Measurements from ENCODE around the gene QDPR. TPM values are rescaled to one million over a fixed set of nuclear protein-coding genes. Genes with fewer than 3 reads are reported as not detected.

The QDPR gene
- polyA plus RNA-seq, 1 experiment, result 23.7 TPM

GRCh38 chr4:17517664-17518063 is 5.8 kb upstream of the QDPR start:
- POLR2A ChIA-PET, result no interaction called here
- CTCF ChIA-PET, result no interaction called here
- Histone ChIP-seq H3K27me3 (ENCODE audit: control insufficient read depth, insufficient read depth, low read length) (peaks cover 14% of the 10 kb centered on the region), H3K36me3 (ENCODE audit: control insufficient read depth, insufficient read depth, low read length) (no peaks in the 10 kb centered on the region), H3K4me3 (ENCODE audit: low read depth, low read length) (no peak overlapping the region)
- no peak for DNase-seq (ENCODE audit: low read depth)
- TF ChIP-seq, protein P1, sequence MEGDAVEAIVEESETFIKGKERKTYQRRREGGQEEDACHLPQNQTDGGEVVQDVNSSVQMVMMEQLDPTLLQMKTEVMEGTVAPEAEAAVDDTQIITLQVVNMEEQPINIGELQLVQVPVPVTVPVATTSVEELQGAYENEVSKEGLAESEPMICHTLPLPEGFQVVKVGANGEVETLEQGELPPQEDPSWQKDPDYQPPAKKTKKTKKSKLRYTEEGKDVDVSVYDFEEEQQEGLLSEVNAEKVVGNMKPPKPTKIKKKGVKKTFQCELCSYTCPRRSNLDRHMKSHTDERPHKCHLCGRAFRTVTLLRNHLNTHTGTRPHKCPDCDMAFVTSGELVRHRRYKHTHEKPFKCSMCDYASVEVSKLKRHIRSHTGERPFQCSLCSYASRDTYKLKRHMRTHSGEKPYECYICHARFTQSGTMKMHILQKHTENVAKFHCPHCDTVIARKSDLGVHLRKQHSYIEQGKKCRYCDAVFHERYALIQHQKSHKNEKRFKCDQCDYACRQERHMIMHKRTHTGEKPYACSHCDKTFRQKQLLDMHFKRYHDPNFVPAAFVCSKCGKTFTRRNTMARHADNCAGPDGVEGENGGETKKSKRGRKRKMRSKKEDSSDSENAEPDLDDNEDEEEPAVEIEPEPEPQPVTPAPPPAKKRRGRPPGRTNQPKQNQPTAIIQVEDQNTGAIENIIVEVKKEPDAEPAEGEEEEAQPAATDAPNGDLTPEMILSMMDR (IDR thresholded peaks at IDR 0.05; ENCODE audit: insufficient read depth, low read depth, low read length), result no peak

- POLR2A ChIA-PET, result no interaction called here
Measured at GRCh38 chr4:17516980-17517379, 5.1 kb upstream of the QDPR start.

DNA sequence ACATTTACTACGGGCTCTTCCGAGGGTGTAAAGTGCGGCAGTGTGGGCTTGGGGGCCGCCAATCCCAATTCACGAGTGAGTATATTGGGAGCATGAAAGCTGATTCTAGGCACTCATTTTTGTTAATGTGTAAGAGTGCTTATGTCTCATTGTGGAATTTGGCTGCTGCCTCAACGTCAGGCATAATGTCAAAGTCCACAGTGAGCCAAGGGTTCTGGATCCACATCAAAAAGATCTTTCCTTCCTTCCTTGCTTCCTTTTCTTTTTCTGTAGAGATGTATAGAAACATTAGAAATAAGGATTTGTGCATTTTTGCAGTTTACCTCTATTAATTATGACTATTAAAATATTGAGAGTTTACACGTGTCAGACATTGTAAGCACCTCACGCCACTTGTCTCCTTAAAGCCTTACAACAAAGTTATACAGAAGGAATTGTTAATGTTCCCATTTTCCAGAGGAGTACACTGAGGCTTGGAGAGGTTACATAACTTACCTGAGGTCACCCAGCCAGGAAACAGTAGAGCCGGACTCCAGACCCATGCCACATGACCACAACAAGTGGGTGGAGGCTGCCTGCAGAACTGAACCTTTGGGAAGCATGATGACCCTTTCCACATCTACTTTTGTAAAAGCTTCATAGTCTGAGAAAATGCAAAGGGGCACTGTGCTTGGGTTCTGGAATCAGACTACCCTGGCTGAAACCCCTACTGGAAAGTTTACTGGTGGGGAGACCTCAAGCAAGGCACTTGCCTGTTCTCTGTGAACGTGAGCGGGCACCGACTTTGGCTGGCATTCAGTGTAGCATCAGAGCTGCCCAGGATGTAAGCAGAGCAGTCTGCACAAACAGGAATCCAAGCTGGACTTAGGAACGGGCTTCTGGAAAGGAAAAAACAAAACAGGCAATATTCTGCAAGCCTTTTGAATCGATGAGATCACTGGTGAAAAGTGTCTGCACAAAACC is 3.8 kb upstream of the QDPR start:
- H3K4me3 ChIP-seq (ENCODE audit: low read depth, low read length), result no peak overlapping the region
- ChIA-PET CTCF (interaction anchor here (0.9 to 1.9 kb wide), 3 partner anchors 19 to 1077 kb away, joined by 3 to 6 read pairs (median 4); no protein-coding TSS in a partner anchor), POLR2A (no interaction called here)
- H3K36me3 ChIP-seq (ENCODE audit: control insufficient read depth, insufficient read depth, low read length), result no peaks in the 10 kb centered on the region
- no peak for DNase-seq (ENCODE audit: low read depth)
- TF ChIP-seq, protein P1 (IDR thresholded peaks at IDR 0.05; ENCODE audit: insufficient read depth, low read depth, low read length), result no peak
- H3K27me3 ChIP-seq (ENCODE audit: control insufficient read depth, insufficient read depth, low read length), result peaks cover 12% of the 10 kb centered on the region

More at GRCh38 chr4:17516980-17517379, 5.1 kb upstream of the QDPR start:
- CTCF ChIA-PET, result no interaction called here
- TF ChIP-seq, protein P1 (IDR thresholded peaks at IDR 0.05; ENCODE audit: insufficient read depth, low read depth, low read length), result no peak
- Histone ChIP-seq H3K27me3 (ENCODE audit: control insufficient read depth, insufficient read depth, low read length) (peaks cover 14% of the 10 kb centered on the region), H3K4me3 (ENCODE audit: low read depth, low read length) (no peak overlapping the region), H3K36me3 (ENCODE audit: control insufficient read depth, insufficient read depth, low read length) (no peaks in the 10 kb centered on the region)
- no peak for DNase-seq (ENCODE audit: low read depth)

DNA sequence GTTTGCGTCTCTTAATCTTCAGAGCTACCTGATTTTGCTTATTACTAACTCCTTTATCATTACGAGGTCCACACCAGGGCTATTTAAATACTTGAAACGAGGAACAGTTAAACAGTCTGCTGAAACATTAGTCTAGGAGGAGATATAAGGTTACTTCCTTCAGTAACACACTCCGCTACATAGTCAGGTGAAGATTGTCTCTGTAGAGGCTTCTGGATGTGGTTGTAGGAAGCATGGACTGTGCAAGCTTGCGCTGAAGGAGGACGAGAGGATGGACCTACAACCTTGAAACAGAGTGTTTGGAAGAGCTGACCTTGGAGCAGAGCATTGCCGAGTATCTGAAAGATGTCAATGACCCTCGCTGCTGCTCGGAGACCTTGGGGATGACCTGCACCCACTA is 3.0 kb upstream of the QDPR start, which contains the start of gene CLRN2:
CLRN2 (plus strand) TSS at position 301 of the 400 bp plus-strand sequence. CDS start 102 bp downstream, outside the sequence.
- TF ChIP-seq, protein P1 (IDR thresholded peaks at IDR 0.05; ENCODE audit: insufficient read depth, low read depth, low read length), result no peak
- Histone ChIP-seq H3K36me3 (ENCODE audit: control insufficient read depth, insufficient read depth, low read length) (no peaks in the 10 kb centered on the region), H3K27me3 (ENCODE audit: control insufficient read depth, insufficient read depth, low read length) (peaks cover 12% of the 10 kb centered on the region), H3K4me3 (ENCODE audit: low read depth, low read length) (no peak within 1 kb of the TSS)
- ChIA-PET CTCF (interaction anchor here (0.9 to 1.9 kb wide), 4 partner anchors 20 to 1078 kb away, joined by 3 to 6 read pairs (median 4); no protein-coding TSS in a partner anchor), POLR2A (no interaction called here)
- DNase-seq (ENCODE audit: low read depth), result no peak

GRCh38 chr4:17512973-17513665 is 1.2 kb upstream of the QDPR start:
- CTCF ChIA-PET, result no interaction called here
- POLR2A ChIA-PET, result no interaction called here
- DNase-seq (ENCODE audit: low read depth), result no peak

More at GRCh38 chr4:17512973-17513665, 1.2 kb upstream of the QDPR start:
- Histone ChIP-seq H3K4me3 (ENCODE audit: low read depth, low read length) (no peak overlapping the region), H3K36me3 (ENCODE audit: control insufficient read depth, insufficient read depth, low read length) (peaks cover 2% of the 10 kb centered on the region; the same call in 1 of the 2 replicates), H3K27me3 (ENCODE audit: control insufficient read depth, insufficient read depth, low read length) (peaks cover 12% of the 10 kb centered on the region)
- TF ChIP-seq, protein P1 (IDR thresholded peaks at IDR 0.05; ENCODE audit: insufficient read depth, low read depth, low read length), result no peak

All from BJ (cell line).